ENCODE measurements around the gene AP3M1.
"Not testable (repeated sequence)": the region's sequence is repeated elsewhere in the genome, so short reads cannot be mapped to it uniquely, and the experiment has no call there.

Gene AP3M1

GRCh38 chr10:74163319-74164068, 12.9 kb upstream of the AP3M1 start:
- DNase-seq (ENCODE audit: low read depth in 2 of 2) = no peak

DNA sequence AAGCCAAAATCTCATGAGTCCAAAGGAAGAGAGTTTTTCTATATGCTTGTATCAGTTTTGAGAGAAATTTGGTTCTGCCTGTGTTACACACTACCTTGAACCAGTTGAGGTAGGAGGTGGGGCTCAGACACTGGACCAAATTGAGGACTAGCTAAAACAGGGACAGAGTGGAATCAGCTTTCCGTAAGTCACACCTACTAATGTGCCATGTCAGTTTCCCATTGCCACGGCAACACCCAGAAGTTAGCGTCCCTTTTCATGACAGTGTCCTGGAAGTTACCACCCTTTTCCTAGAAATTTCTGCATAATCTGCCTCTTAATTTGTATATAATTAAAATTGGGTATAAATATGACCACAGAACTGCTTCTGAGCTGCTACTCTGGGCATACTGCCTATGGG, 9.4 kb upstream of the AP3M1 start:
- DNase-seq (ENCODE audit: low read depth in 2 of 2) = no peak

DNA sequence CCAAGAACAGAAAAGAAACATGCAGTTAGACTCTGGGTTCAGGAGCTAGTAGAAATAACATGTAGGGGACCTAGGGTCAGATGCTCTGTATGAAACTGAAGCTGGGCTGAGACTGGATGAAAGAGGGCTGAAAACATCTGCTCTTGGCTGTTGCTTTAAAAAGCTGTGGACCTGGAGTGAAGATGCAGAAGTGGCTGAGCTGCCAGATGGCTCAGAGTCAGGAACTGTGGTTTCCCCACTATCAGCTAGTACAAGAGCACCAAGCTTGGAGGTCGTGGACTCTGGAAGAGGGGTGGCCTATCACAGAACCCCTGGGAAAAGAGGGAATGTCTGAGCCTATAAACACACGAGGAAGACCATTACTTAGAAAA, 6.3 kb upstream of the AP3M1 start:
- no peak for DNase-seq (ENCODE audit: low read depth in 2 of 2)

DNA sequence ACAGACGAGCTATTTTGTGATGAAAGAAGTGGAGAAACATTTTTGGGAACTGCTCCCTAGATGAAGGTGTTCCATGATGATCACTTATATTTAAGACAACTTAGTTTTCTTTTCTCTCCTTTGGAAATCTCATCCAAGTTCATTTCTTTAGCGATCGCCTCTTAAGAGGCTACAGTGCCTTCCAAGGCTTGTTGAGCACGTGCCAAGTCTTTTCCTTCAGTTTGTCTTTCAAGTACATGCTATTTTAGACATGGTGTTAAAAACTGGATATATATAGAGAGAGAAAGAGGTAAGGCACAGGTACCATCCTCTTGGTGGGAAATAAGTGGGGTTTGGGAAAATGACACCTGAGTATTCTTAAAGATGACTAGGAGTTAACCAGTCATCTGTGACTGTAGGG, 3.0 kb upstream of the AP3M1 start:
- no peak for DNase-seq (ENCODE audit: low read depth in 2 of 2)

DNA sequence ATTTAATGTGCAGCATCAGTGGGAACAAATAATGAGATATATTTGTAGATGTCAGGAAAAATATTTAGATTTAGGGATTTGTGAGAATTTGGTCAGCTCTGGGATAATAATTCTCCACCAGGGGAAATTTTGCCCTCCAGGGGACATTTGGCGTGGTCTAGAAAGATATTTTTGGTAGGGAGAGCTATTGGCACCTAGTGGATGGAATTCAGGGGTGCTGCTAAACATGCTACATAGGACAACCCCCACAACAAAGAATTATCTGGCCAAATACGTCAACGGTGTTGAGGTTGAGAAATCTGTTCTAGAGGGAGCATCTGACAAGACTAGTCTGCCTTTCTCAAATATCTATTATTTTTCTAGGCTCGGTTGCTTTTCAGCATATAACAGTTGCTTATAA, 2.5 kb upstream of the AP3M1 start:
- DNase-seq (ENCODE audit: low read depth in 2 of 2) = no peak

GRCh38 chr10:74151879-74152722, 1.5 kb upstream of the AP3M1 start:
- DNase-seq (ENCODE audit: low read depth in 2 of 2) = no peak

- DNase-seq (ENCODE audit: low read depth in 2 of 2) = peak; percentile 99 to 100
These were observed 606 bp upstream of the AP3M1 start, which contains the start of gene ADK for GRCh38 chr10:74150990-74151878. Gene ADK (plus strand): TSS chr10:74151221. CDS start chr10:74151279, 58 bp downstream.

DNA sequence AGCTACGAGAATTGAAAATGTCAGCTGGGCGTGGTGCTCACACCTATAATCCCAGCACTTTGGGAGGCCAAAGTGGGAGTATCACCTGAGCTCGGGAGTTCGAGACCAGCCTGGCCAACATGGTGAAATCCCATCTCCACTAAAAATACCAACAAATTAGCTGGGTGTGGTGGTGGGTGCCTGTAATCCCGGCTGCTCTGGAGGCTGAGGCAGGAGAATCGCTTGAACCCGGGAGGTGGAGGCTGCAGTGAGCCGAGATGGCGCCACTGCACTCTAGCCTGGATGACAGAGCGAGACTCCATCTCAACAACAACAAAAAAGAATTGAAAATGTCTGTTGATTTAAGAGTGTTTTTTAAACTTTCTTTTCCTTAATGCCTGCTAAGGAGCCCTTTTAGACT, 3.6 kb downstream of the AP3M1 start:
- DNase-seq (ENCODE audit: low read depth in 2 of 2) = not testable (repeated sequence)

DNA sequence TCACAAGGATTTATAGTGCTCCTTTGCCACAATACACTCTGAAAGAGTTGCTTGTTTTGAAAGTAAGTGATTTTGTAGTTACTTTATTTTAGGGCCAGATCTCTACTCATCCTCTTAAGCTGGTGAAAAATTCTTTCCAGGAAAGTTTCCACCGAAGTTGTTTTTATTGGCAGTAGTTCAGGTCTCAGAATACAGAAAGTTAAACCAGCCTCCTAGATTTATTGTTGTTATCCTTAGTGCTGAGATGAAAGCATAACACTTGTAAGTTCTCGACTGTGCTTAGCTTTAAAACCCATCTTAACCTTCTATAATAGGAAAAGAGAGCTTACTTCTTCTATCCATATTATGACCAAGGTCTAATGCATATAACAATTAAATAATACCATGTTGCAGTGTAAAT, 5.5 kb downstream of the AP3M1 start:
- DNase-seq (ENCODE audit: low read depth in 2 of 2) = no peak

DNA sequence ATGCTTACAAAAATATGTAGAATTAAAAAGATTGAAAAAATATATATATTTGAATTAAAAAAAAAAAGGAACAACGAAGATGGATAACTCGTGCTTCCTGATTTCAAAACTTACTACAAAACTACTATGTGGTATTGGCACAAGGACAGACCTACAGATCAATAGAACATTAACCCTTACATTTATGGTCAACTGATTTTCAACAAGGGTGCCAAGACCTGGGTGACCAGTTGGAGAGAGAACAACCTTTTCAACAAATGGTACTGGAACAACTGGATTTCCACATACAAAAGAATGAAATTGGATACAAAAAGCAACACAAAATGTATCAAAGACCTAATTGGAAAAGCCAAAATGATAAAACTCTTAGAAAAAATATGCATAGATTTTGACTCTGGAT, 10.1 kb downstream of the AP3M1 start:
- no peak for DNase-seq (ENCODE audit: low read depth in 2 of 2)

- DNase-seq (ENCODE audit: low read depth in 2 of 2) = no peak
These were observed 10.6 kb downstream of the AP3M1 start for GRCh38 chr10:74139981-74140380.

GRCh38 chr10:74138596-74138995, 12.0 kb downstream of the AP3M1 start:
- not testable (repeated sequence) for DNase-seq (ENCODE audit: low read depth in 2 of 2)

GRCh38 chr10:74137992-74138391, 12.6 kb downstream of the AP3M1 start:
- DNase-seq (ENCODE audit: low read depth in 2 of 2) = no peak

GRCh38 chr10:74135452-74135851, 15.2 kb downstream of the AP3M1 start:
- DNase-seq (ENCODE audit: low read depth in 2 of 2) = no peak

- no peak for DNase-seq (ENCODE audit: low read depth in 2 of 2)
These were observed 16.5 kb downstream of the AP3M1 start for GRCh38 chr10:74133923-74134820.

DNA sequence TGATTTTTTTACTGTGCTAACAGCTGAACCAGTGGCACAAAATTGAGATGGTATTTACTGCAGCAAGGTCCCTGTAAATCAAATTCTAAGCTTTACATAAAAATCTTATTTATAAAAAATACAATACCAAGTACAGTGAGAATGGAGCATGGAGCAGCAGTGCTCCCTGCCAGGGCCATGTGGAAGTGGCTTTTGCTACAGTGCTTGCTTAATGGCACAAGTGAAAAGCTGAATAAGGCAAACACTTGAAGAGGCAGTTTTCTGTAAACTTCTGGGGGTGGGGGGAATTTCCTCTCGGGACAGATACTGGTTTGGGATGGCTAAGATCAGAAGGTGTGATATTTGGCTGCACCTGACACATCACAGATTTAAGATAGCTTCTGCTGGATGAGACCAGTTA, 27.5 kb downstream of the AP3M1 start:
- no peak for DNase-seq (ENCODE audit: low read depth in 2 of 2)

GRCh38 chr10:74122060-74122459, 28.6 kb downstream of the AP3M1 start:
- DNase-seq (ENCODE audit: low read depth in 2 of 2) = no peak

DNA sequence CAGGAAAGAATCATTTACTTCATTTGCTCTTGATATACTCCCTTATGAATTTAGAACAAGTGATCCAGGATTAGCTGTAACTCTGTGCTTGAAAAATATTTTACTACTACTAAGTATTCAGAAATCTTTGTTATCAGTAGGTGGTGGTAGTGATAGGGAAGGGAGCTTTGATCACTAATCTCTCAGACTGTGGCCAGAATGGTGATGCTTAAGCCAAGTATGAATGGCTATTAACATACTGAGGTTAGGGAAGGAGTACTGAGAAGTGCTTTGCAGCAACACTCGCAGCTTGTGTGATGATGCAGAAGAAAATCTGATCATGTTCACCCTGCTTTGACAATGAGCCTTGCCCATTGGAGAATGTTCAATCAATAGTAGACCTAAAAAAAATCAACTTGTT, 29.3 kb downstream of the AP3M1 start:
- no peak for DNase-seq (ENCODE audit: low read depth in 2 of 2)

GRCh38 chr10:74120911-74121310, 29.7 kb downstream of the AP3M1 start:
- no peak for DNase-seq (ENCODE audit: low read depth in 2 of 2)

GRCh38 chr10:74118804-74119203, 31.8 kb downstream of the AP3M1 start:
- DNase-seq (ENCODE audit: low read depth in 2 of 2) = no peak

GRCh38 chr10:74117738-74118137, 32.9 kb downstream of the AP3M1 start:
- DNase-seq (ENCODE audit: low read depth in 2 of 2) = no peak

Measured in stimulated activated CD4-positive, alpha-beta T cell treated with anti-CD3 and anti-CD28 coated beads, Interleukin-12 subunit alpha, Interleukin-12 subunit beta, amount 100 ng/mL, for 24 hours (primary cell).